Dermis blood vessel endothelial cell (primary cell): ENCODE data around the gene CNPPD1. TPM values are rescaled to one million over a fixed set of nuclear protein-coding genes. Genes with fewer than 3 reads are reported as not detected.

ENCODE experiments used
- DNase-seq: peaks from one replicate; pipeline ENCODE4 v3.0.0; 2010
- total RNA-seq: library from RNA; depleted of rRNA; stranded (reverse); fragments of >200 nt; gene quantifications from 2 replicates; pipeline ENCODE4 v1.2.3, GENCODE V29; 2014

Gene CNPPD1
- total RNA-seq, 1 donor from 2014 or later: 29.8 TPM

- no peak for DNase-seq
These were observed 18.7 kb downstream of the CNPPD1 start for GRCh38 chr2:219158025-219158424.

- no peak for DNase-seq
These were observed 19.3 kb downstream of the CNPPD1 start for GRCh38 chr2:219157396-219157795.

- peak; percentile 85 for DNase-seq
These were observed 21.6 kb downstream of the CNPPD1 start for GRCh38 chr2:219155054-219155644.

- peak; percentile 35 for DNase-seq
These were observed 27.1 kb downstream of the CNPPD1 start for GRCh38 chr2:219149667-219150066.

GRCh38 chr2:219142329-219142728 lies 34.4 kb downstream of the CNPPD1 start:
- no peak for DNase-seq

- DNase-seq: no peak
These were observed 36.0 kb downstream of the CNPPD1 start for GRCh38 chr2:219140722-219141121.

GRCh38 chr2:219133976-219134375 lies 42.7 kb downstream of the CNPPD1 start:
- no peak for DNase-seq

GRCh38 chr2:219131744-219132143 lies 45.0 kb downstream of the CNPPD1 start:
- DNase-seq: no peak

- DNase-seq: no peak
These were observed 45.4 kb downstream of the CNPPD1 start for GRCh38 chr2:219131327-219131726.

GRCh38 chr2:219129589-219129988 lies 47.1 kb downstream of the CNPPD1 start:
- DNase-seq: no peak

- no peak for DNase-seq
These were observed 48.3 kb downstream of the CNPPD1 start for GRCh38 chr2:219128396-219128795.

GRCh38 chr2:219127037-219127635 lies 49.6 kb downstream of the CNPPD1 start:
- DNase-seq: no peak

- no peak for DNase-seq
These were observed 50.2 kb downstream of the CNPPD1 start for GRCh38 chr2:219126555-219126954.

- DNase-seq: no peak
These were observed 50.8 kb downstream of the CNPPD1 start for GRCh38 chr2:219125886-219126270.

- no peak for DNase-seq
These were observed 51.4 kb downstream of the CNPPD1 start for GRCh38 chr2:219125225-219125885.

GRCh38 chr2:219124381-219125110 lies 52.2 kb downstream of the CNPPD1 start:
- no peak for DNase-seq

- DNase-seq: no peak
These were observed 53.2 kb downstream of the CNPPD1 start for GRCh38 chr2:219123356-219124135.

- no peak for DNase-seq
These were observed 54.3 kb downstream of the CNPPD1 start for GRCh38 chr2:219122202-219122980.
